MM.1S (cell line): ENCODE data around the gene CSHL1.

ENCODE experiments used
- DNase-seq: peaks from one replicate; pipeline ENCODE4 v3.0.0-alpha.2; 2015
- H2AFZ ChIP-seq: fragments of 300-600 bp; sonication (generic); 2 replicates; pipeline ENCODE4 v1.6.0; 2016; ENCODE audit warnings: antibody characterized with exemption, low read length
- H3F3A ChIP-seq: fragments of 300-600 bp; sonication (generic); 2 replicates; pipeline ENCODE4 v1.6.1; 2016; ENCODE audit warnings: mild to moderate bottlenecking, antibody characterized with exemption, low read length, moderate library complexity, mixed read lengths; ENCODE audit not compliant: insufficient read depth
- H3K27ac ChIP-seq: fragments of 300-600 bp; sonication (generic); 2 replicates; pipeline ENCODE4 v1.5.1; 2016; ENCODE audit warnings: mild to moderate bottlenecking, low read length
- H3K27me3 ChIP-seq: fragments of 300-600 bp; sonication (generic); replicated peaks from 2 replicates; pipeline ENCODE4 v1.6.0; 2016; ENCODE audit warnings: low read length; ENCODE audit not compliant: insufficient read depth
- H3K36me3 ChIP-seq: fragments of 300-600 bp; sonication (generic); replicated peaks from 2 replicates; pipeline ENCODE4 v1.6.1; 2016; ENCODE audit warnings: mild to moderate bottlenecking, low read length, mixed read lengths; ENCODE audit not compliant: insufficient read depth
- H3K4me1 ChIP-seq: fragments of 300-600 bp; sonication (generic); 2 replicates; pipeline ENCODE4 v1.6.1; 2016; ENCODE audit warnings: low read length, mixed read lengths
- H3K4me2 ChIP-seq: fragments of 300-600 bp; sonication (generic); 2 replicates; pipeline ENCODE4 v1.6.0; 2016; ENCODE audit warnings: low read depth, low read length
- H3K4me3 ChIP-seq: fragments of 300-600 bp; sonication (generic); 2 replicates; pipeline ENCODE4 v1.5.1; 2016; ENCODE audit warnings: low read length, mixed read lengths
- H3K79me2 ChIP-seq: fragments of 300-600 bp; sonication (generic); 2 replicates; pipeline ENCODE4 v1.6.1; 2016; ENCODE audit warnings: mixed run types, low read length, mixed read lengths
- H3K9ac ChIP-seq: fragments of 300-600 bp; sonication (generic); 2 replicates; pipeline ENCODE4 v1.6.1; 2016; ENCODE audit warnings: low read length, mixed read lengths
- H3K9me2 ChIP-seq: fragments of 300-600 bp; sonication (generic); replicated peaks from 2 replicates; pipeline ENCODE4 v1.6.1; 2016; ENCODE audit warnings: mild to moderate bottlenecking, low read length, mixed read lengths; ENCODE audit not compliant: insufficient read depth
- H3K9me3 ChIP-seq: fragments of 300-600 bp; sonication (generic); replicated peaks from 2 replicates; pipeline ENCODE4 v1.6.1; 2016; ENCODE audit warnings: mild to moderate bottlenecking, low read length, mixed read lengths; ENCODE audit not compliant: insufficient read depth
- H4K20me1 ChIP-seq: fragments of 300-600 bp; sonication (generic); 2 replicates; pipeline ENCODE4 v1.6.1; 2016; ENCODE audit warnings: mild to moderate bottlenecking, low read length, moderate library complexity, mixed read lengths; ENCODE audit not compliant: insufficient read depth
- EZH2 ChIP-seq: fragments of 300-600 bp; sonication (generic); optimal IDR thresholded peaks from 2 replicates; pipeline ENCODE3; 2017; ENCODE audit warnings: low read depth, mild to moderate bottlenecking, antibody characterized with exemption, low read length, mixed read lengths
- EZH2phosphoT487 ChIP-seq: fragments of 300-600 bp; sonication (generic); IDR thresholded peaks from 2 replicates; pipeline ENCODE4 v1.6.1; 2018; ENCODE audit warnings: antibody characterized with exemption, low read length
- TF ChIP-seq, protein P1 (sequence below): fragments of 300-600 bp; sonication (generic); IDR thresholded peaks from 2 replicates; pipeline ENCODE4 v1.5.1; 2016; ENCODE audit warnings: antibody characterized with exemption, low read length, mixed read lengths

CSHL1 gene

DNA sequence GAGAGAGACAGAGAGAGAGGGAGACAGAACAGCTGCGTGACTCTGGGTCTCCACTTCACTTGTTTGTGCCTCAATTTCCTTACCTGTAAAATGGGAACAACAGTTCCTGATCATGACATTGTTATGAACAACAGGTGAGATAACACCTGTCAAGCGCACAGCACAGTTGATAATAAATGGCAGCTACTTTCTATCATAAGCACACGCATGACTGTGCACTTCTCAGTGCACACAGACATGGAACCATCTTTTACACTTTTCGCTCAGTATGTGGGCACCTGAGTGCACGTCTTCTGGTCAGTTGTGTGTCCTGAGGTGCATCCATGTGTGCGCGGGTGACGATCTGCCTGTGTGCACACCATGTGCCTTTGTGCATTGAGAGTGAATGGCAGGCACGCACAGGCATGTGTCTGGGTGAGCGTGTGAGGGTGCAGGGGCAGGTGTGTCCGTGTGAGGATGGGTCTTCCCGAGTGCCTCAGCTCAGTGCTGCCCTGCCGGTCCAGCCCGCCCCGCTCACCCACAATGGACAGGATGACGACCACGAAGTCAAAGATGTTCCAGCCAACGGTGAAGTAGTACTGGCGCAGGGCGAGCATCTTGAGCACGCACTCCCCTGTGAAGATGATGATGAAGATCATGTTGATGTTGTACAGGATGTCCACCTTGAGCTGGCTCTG is 31.4 kb upstream of the CSHL1 start:
- Histone ChIP-seq H3K27me3 (peaks cover 14% of the 10 kb centered on the region; the same call in 1 of the 2 replicates), H3K9me2 (no peaks in the 10 kb centered on the region), H3K79me2 (no peaks in the 10 kb centered on the region), H2AFZ (no peak overlapping the region), H3K9ac (no peak overlapping the region), H3K27ac (no peak overlapping the region), H3K9me3 (no peaks in the 10 kb centered on the region), H3F3A (no peaks in the 10 kb centered on the region), H3K4me2 (no peak overlapping the region), H3K4me3 (no peak overlapping the region), H3K36me3 (no peaks in the 10 kb centered on the region), H4K20me1 (no peaks in the 10 kb centered on the region), H3K4me1 (peaks cover 3% of the 10 kb centered on the region)
- TF ChIP-seq EZH2, result no peak
- TF ChIP-seq EZH2phosphoT487, result no peak
- TF ChIP-seq, protein P1, sequence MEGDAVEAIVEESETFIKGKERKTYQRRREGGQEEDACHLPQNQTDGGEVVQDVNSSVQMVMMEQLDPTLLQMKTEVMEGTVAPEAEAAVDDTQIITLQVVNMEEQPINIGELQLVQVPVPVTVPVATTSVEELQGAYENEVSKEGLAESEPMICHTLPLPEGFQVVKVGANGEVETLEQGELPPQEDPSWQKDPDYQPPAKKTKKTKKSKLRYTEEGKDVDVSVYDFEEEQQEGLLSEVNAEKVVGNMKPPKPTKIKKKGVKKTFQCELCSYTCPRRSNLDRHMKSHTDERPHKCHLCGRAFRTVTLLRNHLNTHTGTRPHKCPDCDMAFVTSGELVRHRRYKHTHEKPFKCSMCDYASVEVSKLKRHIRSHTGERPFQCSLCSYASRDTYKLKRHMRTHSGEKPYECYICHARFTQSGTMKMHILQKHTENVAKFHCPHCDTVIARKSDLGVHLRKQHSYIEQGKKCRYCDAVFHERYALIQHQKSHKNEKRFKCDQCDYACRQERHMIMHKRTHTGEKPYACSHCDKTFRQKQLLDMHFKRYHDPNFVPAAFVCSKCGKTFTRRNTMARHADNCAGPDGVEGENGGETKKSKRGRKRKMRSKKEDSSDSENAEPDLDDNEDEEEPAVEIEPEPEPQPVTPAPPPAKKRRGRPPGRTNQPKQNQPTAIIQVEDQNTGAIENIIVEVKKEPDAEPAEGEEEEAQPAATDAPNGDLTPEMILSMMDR, result no peak
- no peak for DNase-seq

DNA sequence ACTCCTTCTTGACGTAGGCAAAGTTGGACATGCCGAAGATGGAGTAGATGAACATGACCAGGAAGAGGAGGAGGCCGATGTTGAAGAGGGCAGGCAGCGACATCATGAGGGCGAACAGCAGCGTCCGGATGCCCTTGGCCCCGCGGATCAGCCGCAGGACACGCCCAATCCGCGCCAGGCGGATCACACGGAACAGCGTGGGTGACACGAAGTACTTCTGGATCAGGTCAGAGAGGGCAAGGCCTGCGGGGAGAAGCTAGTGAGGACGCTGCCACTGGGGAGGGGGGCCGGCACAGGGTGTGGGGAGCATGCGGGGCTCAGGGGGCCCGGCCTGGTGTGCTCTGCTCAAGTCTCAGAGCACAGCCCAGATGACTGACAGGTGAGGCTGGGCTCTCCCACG is 30.7 kb upstream of the CSHL1 start:
- Histone ChIP-seq H3K27me3 (peaks cover 14% of the 10 kb centered on the region; the same call in 1 of the 2 replicates), H3K4me1 (peaks cover 3% of the 10 kb centered on the region), H3K27ac (no peak overlapping the region), H3K79me2 (no peaks in the 10 kb centered on the region), H3K36me3 (no peaks in the 10 kb centered on the region), H4K20me1 (no peaks in the 10 kb centered on the region), H2AFZ (no peak overlapping the region), H3K4me3 (no peak overlapping the region), H3K4me2 (no peak overlapping the region), H3K9me2 (no peaks in the 10 kb centered on the region), H3F3A (no peaks in the 10 kb centered on the region), H3K9ac (no peak overlapping the region), H3K9me3 (no peaks in the 10 kb centered on the region)
- no peak for TF ChIP-seq EZH2
- TF ChIP-seq, protein P1, result no peak
- TF ChIP-seq EZH2phosphoT487, result no peak
- DNase-seq, result no peak

GRCh38 chr17:63941162-63941561 is 30.1 kb upstream of the CSHL1 start:
- TF ChIP-seq, protein P1, result no peak
- TF ChIP-seq EZH2 (no peak), EZH2phosphoT487 (no peak)
- Histone ChIP-seq H3K4me1 (no peaks in the 10 kb centered on the region), H4K20me1 (no peaks in the 10 kb centered on the region)

More at GRCh38 chr17:63941162-63941561, 30.1 kb upstream of the CSHL1 start:
- H3F3A ChIP-seq, result no peaks in the 10 kb centered on the region
- no peaks in the 10 kb centered on the region for H3K79me2 ChIP-seq
- no peak overlapping the region for H3K4me2 ChIP-seq
- H3K9me2 ChIP-seq, result no peaks in the 10 kb centered on the region
- no peaks in the 10 kb centered on the region for H3K36me3 ChIP-seq
- no peak overlapping the region for H3K4me3 ChIP-seq
- no peak overlapping the region for H3K9ac ChIP-seq
- no peaks in the 10 kb centered on the region for H3K9me3 ChIP-seq
- DNase-seq, result no peak
- H2AFZ ChIP-seq, result no peak overlapping the region
- no peak overlapping the region for H3K27ac ChIP-seq
- peaks cover 14% of the 10 kb centered on the region; the same call in 1 of the 2 replicates for H3K27me3 ChIP-seq
